NCI-H748 (cell line): ENCODE measurements around the gene ANKRD40CL.
"Not testable (repeated sequence)": the region's sequence is repeated elsewhere in the genome, so short reads cannot be mapped to it uniquely, and the experiment has no call there.

Experiments
- DNase-seq: peaks from one replicate; lab custom pipeline; 2025; ENCODE audit not compliant: unreplicated experiment; lab: John Stamatoyannopoulos, UW

Gene ANKRD40CL, protein sequence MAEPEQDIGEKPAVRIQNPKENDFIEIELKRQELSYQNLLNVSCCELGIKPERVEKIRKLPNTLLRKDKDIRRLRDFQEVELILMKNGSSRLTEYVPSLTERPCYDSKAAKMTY

DNA sequence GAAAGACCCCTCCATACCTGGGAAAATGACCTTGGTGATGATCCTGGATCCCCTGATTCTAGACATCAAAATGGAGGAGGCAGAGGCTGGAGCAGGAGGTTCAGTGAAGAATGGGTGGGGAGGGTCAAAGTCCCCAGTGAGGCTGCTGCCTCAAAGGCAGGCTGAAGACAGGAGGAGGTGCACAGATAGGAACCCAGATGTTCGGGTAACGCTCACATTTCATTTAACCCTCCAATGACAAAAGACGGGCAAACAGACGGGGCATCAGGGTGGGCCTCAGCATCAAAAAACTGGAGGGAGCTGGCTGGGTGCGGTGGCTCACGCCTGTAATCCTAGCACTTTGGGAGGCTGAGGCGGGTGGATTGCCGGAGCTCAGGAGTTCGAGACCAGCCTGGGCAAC is at the start of gene ANKRD40CL:
ANKRD40CL (minus strand) TSS at position 73 of the 400 bp plus-strand sequence. CDS start 605 bp downstream, outside the sequence.
- DNase-seq = no peak

DNA sequence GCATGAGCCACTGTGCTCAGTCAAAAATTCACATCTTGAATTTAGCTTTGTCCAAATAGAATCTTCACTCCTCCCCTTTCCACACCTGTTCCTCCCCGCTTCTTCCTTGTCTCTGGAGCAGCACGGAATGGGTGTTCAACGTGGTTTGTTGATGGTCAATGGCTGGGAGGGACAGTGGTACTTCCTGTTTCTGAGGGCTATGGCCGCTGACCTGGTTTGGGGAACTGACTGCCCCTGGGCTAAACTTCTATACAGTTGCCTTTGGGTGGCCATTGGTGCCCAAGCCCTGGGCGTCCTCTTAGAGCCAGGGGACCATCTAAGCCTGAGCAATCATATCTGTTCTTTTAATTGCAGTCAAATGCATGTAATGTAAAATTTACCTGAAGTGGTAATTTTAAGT is 49.0 kb upstream of the ANKRD40CL start:
- no peak for DNase-seq

DNA sequence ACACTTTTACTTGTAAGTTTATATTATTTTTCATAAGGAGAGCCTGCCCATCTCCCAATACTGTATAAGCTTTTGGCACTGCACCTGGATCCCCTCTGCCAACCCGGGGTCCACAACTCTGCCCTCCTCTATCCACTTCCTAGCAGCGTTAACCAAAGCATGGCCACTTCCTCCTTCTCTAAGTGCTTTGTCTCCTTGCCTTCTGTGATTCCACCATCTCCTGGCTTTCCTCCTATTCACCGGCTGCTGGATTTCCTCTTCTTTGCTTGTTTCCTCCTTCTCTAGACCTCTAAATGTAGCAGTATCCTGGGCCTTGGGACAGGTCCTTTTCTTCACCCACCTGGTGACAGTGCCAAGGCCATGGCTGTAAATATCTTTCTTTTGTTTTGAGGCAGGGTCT is 48.1 kb upstream of the ANKRD40CL start:
- no peak for DNase-seq

DNA sequence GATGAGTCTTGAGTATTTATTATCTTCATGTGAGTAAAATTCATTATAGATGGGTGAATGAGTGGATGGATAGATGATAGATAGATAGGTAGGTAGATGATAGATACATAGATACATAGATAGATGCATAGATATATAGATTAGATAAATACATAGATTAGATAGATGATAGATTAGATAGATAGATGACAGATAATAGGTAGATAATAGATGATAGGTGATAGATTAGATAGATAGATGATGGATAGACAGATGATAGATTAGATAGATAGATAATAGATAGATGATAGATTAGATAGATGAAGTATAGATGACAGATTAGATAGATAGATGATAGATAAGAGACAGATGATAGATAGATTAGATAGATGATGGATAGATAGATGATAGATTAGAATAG is 46.3 kb upstream of the ANKRD40CL start:
- no peak for DNase-seq

DNA sequence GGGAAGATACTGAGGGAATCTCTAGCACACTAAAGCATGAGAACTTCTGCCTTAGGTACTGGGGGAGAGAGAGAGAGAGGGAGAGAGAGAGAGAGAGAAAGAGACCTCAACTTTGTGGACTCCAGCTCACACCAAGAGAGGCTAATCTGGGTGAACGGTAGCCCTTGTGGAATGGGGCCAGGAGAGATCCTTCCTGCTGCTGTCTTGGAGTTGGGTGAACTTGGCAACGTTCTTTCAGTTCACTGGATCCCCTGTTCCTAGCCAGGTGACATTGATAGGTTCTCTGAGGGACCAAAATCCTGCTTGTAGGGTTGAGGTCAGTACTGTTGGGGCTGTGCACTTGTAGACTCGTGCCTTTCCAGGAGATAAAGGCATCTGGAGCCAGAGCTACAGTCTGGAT is 41.6 kb upstream of the ANKRD40CL start:
- DNase-seq = no peak

DNA sequence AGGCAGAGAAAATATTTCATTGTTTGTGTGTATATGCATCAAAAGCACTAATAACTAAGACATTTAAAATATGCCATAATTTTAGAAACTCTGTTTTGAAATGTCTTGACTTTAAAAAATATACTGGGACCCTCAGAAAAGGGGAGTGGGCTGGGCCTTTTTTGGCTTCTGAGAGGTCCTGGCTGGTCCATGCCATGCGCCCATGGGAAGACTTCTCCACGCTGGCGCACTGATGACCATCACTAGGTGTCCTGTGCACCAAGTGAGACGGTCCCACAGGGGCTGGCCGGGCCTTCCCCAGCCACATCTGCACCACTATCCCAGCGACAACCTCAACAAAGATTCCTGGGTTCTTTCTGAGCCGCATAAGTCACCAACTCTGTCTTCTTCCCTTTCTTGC is 41.1 kb upstream of the ANKRD40CL start:
- no peak for DNase-seq

DNA sequence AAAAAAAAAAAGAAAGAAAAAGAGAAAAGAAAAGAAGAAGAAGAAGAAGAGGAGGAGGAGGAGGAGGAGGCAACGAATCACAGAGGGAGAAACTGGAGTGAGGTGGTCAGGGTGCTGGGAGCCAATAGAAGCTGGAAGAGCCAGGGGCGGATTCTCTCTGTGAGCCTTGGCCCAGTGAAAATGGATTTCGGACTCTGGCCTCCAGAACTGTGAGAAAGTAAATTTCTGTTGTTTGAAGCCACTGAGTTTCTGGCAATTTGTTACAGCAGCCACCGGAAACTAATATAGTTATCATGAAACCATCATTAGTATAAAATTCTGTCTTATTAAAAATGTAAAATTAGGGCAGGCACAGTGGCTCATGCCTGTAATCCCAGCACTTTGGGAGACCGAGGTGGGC is 40.4 kb upstream of the ANKRD40CL start:
- no peak for DNase-seq

DNA sequence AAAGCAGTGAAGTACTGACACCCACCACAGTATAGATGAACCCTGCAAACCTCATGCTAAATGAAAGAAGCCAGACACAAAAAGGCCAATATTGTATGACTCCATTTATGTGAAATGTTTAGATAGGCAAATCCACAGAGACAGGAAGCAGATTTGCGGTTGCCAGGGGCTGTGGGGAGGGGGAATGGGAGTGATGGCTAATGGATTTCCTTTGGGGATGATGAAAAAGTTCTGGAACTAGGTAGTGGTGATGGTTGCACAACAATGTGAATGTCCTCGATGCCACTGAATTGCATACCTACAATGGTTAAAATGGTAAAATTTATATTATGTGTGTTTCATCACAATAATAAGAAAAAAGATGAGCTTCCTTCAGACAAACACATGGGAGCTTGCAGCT is 39.7 kb upstream of the ANKRD40CL start:
- no peak for DNase-seq

DNA sequence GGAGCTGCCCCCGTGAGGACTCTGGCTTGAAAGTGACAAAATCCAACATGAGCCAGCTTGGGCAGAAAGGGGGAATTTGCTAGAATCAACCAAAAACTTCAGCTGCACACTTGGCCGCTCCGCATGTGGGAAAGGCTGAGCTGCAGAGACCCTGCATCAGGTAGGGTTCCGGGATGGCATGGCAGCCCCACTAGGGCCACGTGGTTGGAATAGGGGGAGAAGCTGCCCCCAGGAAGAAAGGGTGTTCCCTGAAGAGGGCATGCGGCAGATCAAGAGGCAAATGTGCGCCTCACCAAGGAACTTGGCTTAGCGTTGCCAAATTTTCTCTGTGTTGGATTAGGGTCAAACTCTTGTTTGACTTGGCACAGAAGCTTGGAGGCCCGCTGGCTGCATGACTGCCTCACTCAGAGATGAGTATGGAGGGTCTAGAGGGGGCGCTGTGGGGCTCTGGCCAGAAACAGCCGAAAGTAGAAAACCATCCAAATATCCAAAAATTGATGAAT is 38.9 kb upstream of the ANKRD40CL start:
- no peak for DNase-seq

DNA sequence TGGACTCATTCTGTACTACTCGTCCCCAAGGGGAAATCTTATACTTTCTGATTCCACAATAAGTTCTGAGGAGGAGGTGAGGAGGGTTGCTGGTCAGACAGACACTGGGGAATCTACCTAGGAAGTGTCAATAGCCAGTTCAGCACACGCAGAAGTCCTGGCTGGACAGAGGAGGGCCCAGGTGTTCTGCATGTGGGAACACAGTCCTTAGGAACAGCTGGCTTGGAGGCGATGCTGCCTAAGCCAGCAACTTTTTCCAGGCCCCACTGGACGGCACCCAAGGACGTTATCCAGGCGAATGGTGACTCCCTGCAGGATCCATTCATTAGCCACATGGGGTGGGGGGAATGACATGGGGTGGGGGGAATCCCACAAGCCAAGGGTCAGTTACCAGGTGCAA is 38.2 kb upstream of the ANKRD40CL start:
- no peak for DNase-seq

DNA sequence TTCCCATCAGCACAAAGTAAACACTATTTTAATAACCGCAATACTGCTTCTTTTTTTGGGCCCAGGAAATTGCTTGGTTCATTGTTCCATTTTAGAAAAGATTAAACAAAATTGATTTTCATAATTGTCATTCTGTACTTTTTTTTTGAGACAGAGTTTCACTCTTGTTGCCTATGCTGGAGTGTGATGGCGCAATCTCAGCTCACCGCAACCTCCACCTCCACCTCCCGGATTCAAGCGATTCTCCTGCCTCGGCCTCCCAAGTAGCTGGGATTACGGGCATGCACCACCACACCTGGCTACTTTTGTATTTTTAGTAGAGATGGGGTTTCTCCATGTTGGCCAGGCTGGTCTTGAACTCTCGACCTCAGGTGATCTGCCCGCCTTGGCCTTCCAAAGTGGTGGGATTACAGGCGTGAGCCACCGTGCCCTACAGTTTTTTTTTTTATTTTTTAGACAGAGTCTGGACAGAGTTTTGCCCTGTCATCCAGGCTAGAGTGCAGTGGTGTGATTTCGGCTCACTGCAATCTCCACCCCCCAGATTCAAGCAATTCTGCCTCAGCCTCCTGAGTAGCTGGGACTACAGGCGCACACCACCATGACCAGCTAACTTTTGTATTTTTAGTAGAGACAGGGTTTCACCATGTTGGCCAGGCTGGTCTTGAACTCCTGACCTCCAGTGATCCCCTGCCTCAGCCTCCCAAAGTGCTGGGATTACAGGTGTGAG is 37.6 kb upstream of the ANKRD40CL start:
- not testable (repeated sequence) for DNase-seq

DNA sequence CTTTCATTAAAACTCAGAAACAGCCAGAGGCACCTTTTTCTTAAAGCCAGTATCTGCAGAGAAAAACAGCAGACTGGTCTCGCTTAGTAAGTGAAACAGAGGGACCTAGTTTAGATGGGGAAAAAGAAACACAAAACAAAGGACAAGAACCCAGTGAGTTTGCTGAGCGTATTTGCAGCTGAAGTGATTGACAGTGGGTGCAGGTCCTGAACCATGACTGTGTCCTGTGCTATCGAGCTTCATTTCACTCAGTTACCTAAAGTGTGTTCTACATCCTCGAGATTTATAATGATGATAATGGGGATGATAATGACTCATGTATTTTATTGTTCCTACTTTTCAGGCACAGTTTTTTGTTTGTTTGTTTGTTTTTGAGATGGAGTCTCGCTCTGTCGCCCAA is 36.4 kb upstream of the ANKRD40CL start:
- DNase-seq = no peak

DNA sequence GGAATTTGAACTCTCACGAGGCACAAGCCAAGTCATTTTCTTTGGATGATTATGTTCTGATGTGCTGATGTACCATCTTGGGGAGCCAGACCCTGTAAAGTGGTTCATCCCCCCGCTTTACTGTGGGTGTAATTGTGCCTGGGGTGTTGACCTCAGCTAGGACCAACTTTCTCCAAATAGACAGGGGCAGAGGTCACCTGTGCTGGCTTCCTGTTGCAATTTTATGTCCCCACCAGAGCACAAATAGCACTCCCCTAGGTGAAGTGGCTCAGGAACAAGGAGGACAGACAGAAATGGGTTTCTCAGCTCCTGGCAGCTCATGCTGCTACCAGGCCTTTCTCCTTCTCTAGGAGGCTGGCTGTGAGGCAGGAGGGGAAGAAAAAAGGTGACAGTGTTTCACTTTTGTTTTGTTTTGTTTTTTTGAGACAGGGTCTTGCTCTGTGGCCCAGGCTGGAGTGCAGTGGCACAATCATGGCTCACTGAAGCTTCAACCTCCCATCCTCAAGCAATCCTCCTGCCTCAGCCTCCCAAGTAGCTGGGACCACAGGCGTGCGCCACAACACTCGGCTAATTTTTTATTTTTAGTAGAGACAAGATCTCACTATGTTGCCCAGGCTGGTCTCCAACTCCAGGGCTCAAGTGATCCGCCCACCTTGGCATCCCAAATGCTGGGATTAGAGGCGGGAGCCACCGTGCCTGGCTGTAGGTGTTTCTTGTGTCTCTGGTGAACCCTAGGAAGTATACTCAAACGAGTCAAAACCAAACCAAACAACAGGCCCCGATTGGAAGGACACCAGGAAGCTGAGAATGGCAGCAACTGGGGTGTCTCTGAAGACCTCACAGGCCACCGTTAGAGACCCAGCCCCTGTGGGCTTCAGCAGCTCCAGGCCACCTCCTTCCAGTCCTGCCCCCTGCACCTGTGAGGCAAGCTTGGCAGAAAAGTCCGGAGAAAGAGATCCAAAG is 35.6 kb upstream of the ANKRD40CL start:
- DNase-seq = no peak

DNA sequence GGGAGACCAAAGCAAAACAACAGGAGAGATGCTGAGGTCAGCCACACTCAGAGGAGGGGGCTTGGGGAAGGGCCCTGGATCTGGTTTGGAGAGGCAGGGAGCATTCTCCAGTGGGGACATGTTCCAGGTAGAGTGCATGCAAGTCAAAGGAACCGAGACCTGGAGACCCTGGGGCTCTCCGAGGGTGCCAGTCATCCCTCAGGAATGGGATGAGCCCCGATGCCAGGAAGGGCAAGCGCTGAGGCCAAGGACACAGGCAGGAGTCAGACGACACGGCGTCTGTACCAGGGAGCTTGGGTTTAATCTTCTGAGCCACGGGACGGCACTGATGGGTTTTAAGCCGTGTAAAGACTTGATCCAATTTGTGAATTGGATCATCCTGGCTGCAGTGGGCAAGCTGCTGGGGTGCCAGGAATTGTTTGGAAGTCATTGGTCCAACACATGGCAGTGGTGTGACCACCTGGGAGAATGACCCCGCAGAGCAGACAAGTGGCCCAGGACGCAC is 32.9 kb upstream of the ANKRD40CL start:
- no peak for DNase-seq

DNA sequence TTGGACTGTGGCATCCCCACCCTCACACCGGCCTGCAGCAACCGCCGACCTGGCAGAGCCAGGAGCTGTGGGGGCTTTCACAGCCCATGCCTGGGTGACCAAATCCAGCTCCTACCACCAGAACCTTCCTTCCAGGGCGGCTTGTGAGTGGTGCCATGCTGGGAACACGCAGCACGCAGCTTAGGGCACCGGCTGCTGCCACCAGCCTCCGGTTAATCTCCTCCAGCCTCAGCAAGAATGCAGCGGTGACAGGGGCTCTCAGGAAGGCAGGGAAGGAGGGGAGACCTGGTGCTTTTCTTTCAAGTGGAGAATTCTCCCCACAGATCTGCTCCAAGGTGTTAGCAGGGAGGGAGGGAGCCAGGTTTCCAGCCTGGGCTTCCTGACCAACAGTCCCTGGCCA is 32.3 kb upstream of the ANKRD40CL start:
- no peak for DNase-seq

DNA sequence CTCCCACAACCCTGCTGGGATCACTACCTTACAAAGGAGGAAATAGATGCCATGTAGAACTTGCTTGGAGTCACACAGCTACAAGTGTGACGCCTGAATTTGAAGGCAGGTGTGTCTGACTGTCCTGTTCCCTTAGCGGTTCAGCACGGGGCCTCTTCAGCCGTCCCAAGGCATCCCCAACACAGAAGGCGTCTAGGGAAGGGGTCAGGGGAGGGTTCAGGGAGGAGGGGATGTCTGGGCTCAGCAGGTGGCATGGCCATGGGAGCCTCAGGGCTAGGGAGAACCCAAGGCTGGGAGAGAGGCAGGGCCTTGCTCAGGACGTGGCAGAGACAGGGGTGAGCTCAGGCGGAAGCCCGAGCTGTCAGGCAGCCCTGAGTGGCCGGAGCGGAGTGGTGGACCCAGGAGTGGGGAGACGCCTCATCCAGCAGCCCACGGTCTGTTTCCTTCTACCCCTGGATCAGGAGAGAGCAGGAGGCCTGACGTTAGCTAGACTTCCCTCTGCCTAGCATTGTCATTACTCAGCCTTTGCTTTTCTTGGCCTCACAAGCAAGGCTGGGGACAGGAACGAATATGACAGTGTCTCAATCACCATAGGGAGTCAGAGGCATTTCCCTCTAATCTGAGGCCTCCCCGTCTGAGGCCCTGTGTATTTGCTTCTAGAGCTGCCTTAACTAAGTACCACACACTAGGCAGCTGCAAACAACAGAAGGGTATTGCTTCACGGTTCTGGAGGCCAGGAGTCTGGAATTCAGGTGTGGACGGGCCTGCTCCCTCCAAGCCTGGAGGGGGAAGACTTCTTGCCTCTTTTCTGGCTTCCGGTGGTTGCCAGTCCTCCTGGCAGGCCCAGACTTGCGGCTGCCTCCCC is 31.3 kb upstream of the ANKRD40CL start:
- no peak for DNase-seq

DNA sequence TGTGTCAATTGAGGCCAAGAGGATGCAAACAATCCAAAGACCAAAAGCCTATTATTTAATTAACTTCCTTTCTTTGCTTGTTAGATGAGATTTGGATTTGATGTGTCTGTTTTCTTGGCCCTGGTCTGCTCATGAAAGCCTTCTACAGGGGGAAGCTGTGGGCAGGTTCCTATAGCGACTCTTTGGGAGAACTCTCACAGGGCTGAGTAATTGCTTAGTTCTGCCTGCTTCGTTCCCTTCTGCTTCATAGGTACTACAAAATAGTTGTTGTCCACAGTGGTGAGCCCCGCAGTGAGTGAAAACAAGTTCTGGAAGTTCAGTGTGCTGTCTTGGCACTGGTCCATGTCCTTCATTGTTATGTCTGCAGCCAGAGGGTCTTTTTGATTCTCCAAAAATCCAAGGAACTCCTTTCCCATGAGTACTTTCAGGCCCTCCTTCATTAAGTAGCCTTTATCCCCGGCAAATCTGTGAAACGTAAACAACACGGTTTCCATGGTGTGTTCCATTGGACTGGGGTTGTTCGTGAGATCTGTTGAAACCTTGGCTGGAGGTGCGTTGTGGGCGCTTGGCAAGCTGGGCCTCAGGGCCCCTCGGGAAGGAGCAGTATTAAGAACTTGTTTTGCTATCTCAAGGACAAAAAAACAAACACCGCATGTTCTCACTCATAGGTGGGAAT is 30.0 kb upstream of the ANKRD40CL start:
- DNase-seq = no peak

DNA sequence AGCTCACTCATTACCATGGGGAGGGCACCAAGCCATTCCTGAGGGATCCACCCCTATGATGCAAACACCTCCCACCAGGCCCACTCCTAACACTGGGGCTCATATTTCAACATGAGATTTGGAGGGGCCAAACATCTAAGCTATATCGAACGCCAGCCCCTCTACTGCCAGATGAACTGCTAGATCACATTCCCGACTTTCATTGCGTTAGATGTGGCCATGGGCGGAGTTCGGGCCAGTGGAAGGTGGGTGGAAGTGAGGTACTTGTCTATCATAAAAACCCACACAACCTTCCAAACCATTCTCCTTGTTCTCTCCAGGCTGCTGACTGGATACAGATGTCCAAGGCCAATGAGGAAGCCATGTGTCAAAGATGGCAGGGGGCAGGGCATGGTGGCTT is 27.0 kb upstream of the ANKRD40CL start:
- DNase-seq = no peak

DNA sequence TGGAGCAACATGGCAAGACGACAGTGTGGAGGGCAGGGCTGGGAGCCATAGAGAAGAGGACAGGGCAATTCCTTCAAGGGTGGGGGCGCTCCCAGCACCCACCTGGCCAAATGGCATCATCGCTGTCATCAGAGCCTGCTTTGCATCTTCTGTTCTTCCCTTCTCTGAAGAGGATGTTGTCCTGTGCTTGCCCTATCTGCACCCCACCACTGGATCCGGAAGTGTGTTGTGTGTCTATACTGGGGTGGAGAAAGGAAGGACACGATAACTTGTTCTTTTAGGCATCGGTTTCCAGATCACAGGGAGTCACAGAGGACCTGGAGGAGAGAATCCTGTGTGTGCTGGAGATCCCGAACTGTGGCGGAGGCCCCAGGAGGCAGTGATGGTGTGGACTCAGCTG is 25.7 kb upstream of the ANKRD40CL start:
- no peak for DNase-seq

DNA sequence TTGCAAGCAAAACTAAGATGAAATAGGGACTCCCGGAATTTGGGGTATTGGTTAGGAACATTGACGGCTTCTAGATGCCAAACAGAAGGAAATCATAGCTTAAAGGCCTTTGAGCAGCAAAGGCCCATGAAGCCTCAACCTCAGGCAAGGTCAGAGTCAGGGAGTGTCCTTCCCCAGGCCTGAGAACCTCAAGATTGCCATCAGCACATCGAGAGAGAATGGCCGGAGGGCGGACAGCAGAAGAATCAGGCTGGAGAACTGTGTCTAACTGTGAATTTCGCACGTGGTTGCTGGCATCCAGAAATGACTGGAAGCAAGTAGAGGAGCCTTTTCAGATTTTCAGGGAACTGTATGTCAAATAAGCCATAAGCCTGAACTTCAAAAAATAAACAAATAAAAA is 24.8 kb upstream of the ANKRD40CL start:
- DNase-seq = no peak
